Activated T-helper 1 cell treated with anti-CD3 and anti-CD28 coated beads, Interleukin-2, amount 50 U/mL, for 16 hours (primary cell): ENCODE results near the gene RSRC1.

Experiments
- DNase-seq, 2 donors: peaks; one replicate each; pipeline ENCODE4 v3.0.0-alpha.2; 2020; ENCODE audit warnings: low read depth in 1 of 2, low spot score in 1 of 2

The RSRC1 gene

DNA sequence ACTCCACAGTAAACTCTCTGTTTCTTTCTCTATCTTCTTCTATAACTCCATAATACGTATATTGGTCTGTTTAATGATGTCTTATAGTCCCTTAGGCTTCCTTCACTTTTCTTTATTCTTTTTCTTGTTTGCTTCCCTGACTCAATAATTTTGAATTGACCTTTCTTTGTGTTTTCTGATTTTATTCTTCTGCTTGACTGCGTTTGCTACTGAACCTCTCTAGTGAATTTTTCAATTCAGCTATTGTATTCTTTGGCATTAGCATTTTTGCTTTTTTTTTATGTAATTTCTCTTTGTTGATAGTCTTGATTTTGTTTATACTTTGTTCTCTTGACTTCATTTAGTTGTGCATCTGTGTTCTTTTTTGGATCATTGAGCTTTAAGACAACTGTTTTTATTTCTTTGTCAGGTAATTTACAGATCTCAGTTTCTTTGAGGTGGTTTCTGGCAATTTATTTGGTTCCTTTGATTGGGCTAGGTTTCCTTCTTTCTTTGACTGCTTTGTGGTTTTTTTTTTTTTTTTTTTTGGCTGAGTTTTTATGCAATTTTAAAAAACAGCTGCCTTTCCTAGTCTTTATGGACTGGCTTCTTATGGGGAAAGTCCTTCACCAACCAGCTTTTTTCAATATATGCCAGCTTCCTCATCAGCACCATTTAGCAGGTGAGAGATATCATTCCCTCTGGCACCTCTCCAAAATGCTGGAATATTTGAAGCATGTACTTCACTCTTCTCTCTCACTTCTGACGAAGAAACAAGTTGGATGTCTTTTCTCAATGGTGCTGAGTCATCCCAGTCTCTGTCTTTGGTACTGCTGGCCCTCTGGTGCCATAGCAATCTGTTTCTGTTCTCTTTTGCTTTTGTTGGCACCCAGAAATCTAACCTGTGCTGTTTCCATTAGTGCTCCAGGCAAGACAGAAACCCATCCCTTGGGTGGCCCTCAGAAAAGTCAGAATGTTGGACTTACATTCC lies 17.6 kb downstream of the RSRC1 start:
- DNase-seq = no peak

DNA sequence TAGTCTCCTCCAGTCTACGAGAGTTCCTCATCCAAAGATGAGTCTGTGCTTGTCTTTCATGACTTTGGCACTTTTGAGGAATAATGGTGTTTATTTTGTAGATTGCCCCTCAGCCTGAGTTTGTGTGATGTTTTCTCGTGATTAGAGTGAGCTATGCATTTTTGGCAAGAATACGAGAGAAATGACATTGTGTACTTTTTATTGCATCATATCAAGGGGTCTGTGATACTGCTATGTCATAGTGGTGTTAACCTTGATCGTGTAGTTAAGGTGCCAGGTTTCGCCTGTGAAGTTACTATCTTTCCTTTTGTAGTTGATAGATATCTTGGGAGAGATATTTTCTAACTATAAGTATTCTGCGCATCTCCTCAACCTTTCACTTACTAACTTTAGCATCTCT lies 18.9 kb downstream of the RSRC1 start:
- no peak for DNase-seq

DNA sequence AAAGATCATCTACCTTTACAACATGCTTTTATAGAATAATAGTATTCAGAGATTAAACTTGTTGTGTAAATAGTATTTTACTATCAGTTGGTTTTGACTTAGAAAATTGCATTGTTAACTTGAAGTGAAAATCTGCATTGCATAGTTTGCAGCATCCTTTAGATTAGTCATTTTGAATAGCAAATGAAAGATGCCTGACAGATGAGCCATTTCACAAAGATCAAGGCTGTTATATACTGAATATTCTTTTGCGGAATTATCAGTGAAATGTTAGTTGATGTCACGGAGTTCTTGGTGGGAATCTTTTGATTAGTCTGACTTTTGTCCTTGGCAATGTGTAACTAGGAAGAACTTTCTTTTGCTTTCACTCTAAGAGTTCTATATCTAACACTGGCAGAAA lies 24.5 kb downstream of the RSRC1 start:
- DNase-seq = no peak

DNA sequence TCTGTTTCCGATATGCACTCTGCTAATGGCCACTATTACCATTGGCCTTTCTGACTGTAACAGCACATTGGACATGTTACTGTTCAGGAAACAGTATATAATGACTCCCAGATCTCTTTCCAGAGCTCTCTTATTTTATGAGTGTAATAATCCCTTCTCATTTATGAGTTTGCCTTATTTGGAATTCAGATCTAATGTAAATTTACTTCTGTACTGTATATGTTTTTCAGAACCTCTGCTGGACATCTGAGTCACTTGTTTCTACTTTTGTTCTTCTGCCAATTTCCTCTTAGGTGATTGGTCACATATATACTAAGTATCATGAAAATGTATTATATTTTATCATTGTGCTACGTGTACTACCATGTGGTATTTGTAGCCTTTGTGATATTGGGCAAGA lies 30.5 kb downstream of the RSRC1 start:
- DNase-seq = no peak

DNA sequence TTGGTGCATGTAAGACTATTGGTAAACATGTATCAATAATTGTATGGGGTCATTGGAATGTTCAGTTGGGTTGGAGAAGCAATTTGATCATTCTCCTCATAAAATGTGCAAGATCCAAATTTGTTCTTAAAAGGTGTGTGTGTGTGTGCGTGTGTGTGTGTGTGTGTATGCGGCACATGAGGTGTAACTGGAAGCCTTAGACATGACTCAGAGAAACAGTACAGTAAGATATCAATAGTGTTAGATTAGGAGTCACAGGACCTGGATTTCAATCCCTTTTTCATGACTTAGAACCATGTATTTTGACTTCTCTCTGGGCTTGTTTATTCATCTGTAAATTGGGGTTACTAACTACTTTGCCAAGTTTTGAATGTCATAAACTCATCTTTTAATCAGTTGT lies 38.3 kb downstream of the RSRC1 start:
- no peak for DNase-seq

DNA sequence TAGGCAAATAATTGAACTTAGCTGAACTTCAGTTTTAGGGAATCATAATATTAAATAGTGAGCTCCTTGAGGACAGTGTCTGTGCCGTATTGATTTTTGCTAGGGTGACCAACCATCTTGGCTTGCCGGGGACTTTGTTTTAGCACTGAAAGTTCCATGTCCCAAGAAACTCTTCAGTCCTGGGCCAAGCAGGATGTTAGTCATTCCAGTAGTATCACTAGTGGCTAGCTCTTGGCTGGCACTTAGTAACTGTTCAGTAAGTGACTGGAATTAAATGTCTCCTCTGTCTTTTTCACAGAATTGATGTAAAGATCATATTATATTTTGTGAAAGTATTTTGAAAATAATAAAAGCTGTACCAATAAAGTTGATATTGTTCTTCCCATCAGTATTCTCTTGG lies 42.3 kb downstream of the RSRC1 start:
- DNase-seq = no peak

DNA sequence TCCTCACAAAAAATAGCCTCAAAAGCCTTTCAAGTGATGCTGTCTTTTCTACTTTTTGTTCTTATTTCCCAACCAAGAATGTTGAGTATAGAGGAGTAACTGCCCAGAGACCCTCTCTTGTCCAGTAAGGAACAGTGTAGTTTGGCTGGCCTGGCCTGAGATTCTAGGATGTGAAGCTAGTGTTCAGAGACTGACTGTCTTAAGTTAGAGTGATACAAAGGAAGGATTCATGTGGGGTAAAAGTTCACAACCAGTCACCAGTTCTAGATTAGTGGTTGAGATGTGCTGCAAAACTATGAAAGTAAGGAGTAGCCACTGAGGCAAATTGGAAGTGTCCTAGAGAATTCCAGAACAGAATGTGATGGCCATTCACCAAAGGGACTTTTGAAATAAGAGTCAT lies 49.1 kb downstream of the RSRC1 start:
- DNase-seq = no peak

DNA sequence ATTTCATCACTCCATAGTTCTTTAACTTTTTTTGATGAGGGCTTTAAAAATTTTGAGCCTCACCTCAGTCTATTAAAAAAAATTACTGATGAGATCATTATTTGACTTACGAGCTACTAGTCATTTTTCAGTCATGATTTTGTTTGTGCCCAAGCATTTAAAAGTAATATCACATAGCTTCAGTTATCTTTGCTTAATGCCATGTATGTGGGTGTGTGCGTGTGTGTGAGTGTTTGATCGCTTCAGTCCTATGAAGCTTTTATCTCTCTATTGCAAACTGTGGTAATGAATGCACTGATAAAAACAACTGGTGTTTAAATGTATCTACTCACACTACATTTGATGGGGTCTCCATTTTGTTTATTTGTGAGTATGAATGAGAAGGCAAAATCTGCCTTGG lies 49.8 kb downstream of the RSRC1 start:
- DNase-seq = no peak

DNA sequence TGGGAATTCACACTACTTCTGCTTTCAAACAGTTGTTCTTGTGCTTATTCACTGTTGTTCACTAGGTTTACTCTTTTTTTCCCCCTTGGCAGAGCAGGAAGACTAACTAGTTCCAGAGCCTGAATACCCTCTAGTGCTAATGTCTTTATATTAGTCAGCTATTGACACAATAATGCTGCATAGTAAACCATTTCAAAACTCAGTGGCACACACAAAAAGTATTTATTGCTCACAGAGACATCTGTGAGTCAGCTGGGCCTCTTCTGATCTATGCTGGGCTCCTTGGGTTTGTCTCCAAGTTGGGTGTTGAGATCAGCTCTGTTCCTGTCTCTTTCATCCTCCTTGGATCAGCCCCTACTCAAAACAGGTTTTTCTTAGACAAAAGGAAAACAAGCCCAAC lies 51.1 kb downstream of the RSRC1 start:
- DNase-seq = no peak

DNA sequence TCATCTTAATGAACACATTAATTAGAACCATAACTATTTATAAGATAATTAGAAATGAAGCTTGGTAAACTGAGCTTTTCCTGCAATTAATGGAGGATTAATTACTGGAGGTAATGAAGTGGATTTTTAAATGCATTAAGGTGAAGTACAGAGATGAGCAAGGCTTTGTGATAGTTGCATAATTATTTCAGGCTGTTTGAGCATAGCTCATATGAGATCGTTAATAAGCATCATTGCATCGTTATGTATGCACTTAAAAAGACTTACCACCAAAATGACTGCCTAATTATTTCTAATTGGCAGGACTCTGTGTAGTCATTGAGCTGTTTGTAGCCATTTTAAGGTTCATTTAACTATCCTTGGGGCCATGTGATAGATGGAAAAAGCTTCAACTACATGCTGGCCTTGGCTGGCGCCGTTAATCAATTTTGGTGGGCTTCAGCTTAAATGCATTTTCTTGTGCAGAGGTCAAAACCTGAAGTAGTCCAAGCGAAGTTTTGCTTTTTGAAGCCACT lies 55.3 kb downstream of the RSRC1 start:
- DNase-seq = no peak

DNA sequence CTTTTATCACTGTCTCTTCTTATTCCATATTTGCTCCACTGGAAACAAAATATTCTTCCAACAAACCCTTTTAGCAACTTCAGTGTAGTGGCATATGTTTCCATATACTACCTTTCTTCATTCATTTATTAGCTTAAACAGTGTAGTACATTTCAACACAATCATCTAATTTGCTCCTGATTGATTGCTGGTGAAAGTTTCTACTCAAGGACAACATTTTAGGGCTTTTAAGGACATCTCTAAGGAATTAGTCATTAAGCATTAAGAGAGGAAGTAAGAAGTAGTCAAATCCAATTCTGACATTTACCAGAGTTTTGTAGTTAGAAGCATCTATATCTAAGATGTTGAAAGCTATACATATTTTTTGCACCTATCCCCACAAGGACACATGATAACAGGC lies 55.8 kb downstream of the RSRC1 start:
- DNase-seq = no peak

DNA sequence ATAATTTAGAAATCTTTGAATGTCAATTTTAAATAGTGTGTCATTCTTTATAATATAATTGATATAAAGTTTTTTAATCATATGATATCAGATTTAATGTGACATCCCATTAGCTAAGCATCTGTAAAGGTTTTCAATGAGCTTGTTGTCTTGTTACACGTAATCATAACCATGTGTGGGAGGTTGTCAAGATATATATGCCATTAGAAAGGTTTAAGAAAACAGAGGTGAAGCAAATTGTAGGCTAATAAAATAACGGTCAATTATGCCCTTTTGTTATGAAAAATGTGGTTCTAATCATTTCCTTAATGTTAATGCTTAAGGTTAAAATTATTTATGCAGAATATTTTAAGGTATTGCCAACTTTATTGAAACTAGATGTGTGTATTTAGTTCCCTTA lies 56.3 kb downstream of the RSRC1 start:
- no peak for DNase-seq

DNA sequence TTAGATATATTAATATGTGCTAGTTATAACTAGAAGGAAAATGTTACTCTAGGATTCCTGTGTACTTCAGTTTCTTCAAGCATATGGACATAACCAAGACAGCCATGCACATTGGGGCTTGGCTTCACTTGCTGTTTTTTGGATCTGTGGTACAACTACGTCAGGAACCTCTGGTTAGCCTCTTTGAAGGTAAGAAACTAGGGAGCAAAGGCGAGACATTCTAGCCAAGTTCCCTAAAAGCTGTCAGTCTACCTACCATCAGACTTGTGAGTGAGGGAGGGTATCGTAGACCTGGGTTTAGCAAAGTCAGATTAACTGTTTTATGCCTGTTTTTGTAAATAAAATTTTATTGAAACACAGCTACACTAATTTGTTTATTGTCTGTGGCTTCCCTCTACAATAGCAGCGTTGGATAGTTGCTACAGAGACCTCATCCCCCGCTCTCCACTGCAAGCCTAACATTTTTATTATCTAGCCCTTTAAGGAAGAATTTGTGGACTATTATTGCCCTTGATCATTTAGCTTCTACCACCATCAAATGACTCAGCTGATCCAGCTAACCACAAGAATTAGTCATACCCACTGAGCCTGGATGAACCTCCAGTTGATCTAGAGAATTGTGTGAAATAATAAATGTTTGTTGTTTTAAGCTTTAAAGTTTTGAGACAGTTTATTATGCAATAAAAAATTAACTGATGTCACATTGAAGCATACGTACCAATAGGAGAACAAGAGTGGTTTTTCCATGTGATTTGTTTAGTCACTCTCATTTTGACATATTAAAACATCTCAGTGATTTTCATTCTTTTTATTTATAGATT lies 58.1 kb downstream of the RSRC1 start:
- no peak for DNase-seq

DNA sequence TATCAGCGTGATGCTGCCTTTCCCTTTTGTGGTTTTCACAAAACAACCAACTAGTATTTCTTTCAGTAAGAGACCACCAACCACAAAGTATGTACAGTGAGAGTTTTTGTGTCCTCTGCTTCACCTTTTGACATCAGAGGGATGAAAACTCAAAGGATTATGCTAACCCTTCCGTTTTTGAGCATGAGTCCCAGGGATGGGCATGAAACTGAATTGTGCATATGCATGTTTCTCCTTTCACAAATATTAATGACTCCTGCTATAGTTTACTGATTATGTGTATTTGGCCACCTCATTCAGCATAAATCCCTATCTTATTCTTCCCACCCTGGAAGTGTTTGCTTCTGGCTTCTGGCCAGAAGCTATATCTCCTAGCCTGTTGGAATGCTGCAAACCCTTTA lies 59.2 kb downstream of the RSRC1 start:
- DNase-seq = no peak

DNA sequence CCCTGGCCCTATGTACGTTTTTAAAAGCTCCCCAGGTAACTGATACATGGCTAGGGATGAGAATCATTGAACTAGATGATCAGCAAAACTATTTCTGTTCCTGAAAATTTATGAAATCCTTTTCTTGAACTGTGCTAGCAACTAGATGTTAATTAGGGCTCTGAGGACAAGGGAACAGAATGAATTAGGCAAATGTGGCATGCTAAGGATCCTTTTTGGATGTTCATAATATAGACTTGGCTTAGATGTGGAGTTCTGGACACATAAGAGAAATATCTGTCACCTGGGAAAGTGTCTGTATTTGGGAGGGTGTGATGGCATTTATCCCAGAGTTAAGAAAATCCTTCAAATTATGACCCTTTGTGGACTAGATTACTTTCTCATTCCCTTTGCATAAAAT lies 71.2 kb downstream of the RSRC1 start:
- DNase-seq = no peak

DNA sequence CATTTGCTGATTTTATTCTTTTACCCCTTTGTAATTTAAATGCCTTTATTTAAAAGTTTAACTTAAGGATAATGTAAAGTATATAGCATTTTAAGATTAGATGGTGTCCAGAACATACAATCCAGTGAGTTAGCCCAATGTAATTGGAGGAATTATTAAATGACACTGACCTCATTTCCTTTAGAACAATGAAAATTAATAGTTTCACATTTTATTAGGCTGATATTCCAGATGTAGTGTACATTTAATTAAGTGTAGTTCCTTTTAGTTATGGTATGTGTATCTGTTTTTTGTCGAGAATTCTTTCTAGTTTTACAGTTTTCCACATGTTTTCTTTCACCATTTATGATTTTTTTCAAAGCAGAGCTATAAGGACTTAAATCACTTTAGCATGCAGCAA lies 75.8 kb downstream of the RSRC1 start:
- no peak for DNase-seq

DNA sequence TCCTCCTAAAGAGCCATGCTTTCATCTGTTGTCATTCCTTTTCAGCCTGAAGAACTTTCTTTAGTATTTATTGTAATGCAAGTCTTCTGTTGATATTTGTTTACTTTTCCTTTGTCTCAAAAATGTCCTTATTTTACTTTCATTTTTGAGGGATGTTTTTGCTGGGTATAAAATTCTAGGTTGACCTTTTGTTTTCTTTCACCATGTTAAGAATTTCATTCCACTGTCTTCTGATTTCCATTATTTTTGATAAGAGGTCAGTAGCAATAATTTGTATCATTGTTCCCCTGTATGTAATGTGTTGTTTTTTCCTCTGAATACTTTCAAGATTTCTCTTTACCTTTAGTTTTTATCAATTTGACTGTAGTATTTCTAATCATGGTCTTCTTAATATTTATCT lies 91.1 kb downstream of the RSRC1 start:
- DNase-seq = no peak

DNA sequence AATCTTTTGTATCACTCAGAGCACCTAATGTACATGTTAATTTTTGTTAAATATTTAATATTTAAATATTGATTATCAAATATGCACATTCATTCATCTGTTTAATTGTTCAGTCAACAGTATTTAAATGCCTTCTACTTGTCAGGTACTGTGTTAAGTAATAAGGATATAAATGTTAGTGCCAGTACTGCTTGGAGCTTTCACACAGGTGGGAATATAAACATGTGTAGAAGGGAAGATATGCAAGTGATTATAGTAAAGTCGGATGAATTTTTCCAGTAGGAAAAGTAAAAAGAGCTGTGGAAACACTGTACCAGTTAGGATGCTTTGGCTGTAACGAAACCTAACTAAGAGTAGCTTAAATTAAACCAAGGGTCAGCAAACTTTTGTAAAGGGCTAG lies 95.4 kb downstream of the RSRC1 start:
- DNase-seq = no peak

DNA sequence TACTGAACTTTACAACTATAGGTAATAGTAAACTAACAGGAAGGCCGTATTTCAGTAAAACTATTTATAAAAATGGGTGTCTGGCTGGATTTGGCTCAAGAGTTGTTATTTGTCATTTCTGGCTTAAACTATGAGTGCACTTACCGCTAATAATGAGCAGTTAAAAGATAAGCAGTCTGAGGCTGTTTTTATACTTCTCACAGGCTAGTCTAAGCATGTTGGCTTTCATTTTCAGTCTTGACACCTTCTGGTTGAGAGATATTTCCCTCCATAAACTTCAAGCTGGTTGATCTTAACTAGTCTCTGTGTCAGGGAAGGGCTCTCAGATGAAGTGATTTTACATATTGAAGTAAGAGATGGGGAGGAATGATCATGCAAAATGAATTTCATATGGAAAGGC lies 96.1 kb downstream of the RSRC1 start:
- no peak for DNase-seq

DNA sequence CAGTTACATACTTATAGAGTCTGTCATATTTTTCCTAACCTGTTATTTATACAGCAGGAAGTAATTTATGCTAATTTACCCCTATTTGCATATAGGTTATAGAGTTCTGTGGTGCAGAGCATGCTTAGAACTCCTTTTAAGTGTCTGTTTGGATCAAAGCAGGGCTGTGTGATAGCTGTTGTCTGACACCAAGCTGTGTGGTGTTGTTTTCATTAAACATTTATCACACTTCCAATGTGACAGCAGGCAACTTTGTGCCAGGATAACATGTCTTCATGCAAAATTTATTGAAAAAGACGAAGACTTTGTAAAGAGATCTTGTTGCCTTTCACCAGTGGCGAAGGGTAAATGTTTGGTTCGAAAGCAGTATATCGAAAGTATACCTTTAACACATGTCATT lies 100.2 kb downstream of the RSRC1 start:
- DNase-seq = no peak

DNA sequence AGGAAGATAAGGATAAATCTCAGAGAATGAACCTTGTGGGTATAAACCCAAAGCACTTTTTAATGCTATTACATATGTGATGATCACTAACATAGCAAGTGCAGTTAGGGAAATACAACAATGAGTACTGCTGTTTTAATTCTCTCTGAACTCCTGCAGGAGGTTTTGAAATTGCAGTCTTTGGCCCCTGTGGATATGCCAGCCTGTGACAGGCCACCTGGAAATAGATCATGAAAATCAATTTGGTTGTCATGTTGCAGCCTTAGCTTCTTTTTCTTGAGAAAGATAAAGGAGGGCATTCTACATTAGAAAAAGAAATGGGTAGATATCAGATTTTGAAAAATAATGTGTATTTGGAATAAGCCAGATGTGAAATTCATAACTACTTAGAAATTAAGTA lies 103.6 kb downstream of the RSRC1 start:
- DNase-seq = no peak

DNA sequence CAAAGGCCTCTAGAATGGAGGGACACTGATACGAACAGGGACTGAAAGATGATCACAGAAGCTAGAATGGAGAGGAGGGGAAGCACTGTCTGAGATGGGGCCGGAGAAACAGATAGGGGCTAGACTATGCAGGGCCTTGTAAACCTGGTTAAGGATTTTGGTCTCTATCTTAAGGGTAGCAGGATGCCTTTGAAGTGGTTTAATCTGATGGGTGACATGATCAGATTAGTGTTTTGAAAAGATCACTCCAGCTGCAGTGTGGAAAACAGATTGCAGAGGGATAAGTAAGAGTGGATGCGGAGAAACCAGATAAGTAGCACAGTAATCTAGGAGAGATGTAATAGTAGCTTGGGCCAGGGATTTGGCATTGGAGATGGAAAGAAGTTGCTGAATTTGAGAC lies 108.1 kb downstream of the RSRC1 start:
- no peak for DNase-seq
